Hepatocyte (in vitro differentiated cells): ENCODE results near the gene CHD1.

ENCODE experiments used
- CTCF ChIP-seq: fragments of 200-600 bp; sonication (generic); IDR thresholded peaks from 2 replicates; pipeline ENCODE4 v1.5.1; 2016; ENCODE audit warnings: antibody characterized with exemption, mild to moderate bottlenecking; ENCODE audit not compliant: poor library complexity
- EZH2phosphoT487 ChIP-seq: fragments of 200-600 bp; sonication (generic); IDR thresholded peaks from one replicate; pipeline ENCODE4 v1.6.1; 2018; ENCODE audit warnings: antibody characterized with exemption, mild to moderate bottlenecking, low read depth, moderate library complexity; ENCODE audit not compliant: unreplicated experiment, severe bottlenecking

- TF ChIP-seq CTCF (no peak), EZH2phosphoT487 (no peak)
Observed at GRCh38 chr5:98928873-98929709, at the start of gene CHD1.
